Measurements from ENCODE around the gene LZTFL1. TPM values are rescaled to one million over a fixed set of nuclear protein-coding genes. Genes with fewer than 3 reads are reported as not detected.

LZTFL1 gene
- polyA plus RNA-seq, 1 experiment, result 32.4 TPM

- CTCF ChIA-PET, result no interaction called here
- TF ChIP-seq CTCF (IDR thresholded peaks at IDR 0.05; ENCODE audit: low read depth, low read length), result no peak
- DNase-seq (ENCODE audit: low read depth, low spot score), result no peak
Observed at GRCh38 chr3:45798034-45798433, 43.9 kb downstream of the LZTFL1 start.

GRCh38 chr3:45796902-45797637, 44.8 kb downstream of the LZTFL1 start:
- H3K27ac ChIP-seq (ENCODE audit: low read depth, low read length), result no peak overlapping the region
- peaks cover 4% of the 10 kb centered on the region; the same call in 1 of the 2 replicates for H3K9me3 ChIP-seq (ENCODE audit: control insufficient read depth, insufficient read depth, low read length)
- TF ChIP-seq CTCF (IDR thresholded peaks at IDR 0.05; ENCODE audit: low read depth, low read length), result no peak
- H3K4me3 ChIP-seq (ENCODE audit: low read depth, low read length), result no peak overlapping the region
- ChIA-PET POLR2A (interaction anchor here (1.0 kb wide), 1 partner anchor 111 kb away, joined by 3 read pairs; no protein-coding TSS in a partner anchor), CTCF (interaction anchor here (0.5 kb wide), 1 partner anchor 629 kb away, joined by 3 read pairs; no protein-coding TSS in a partner anchor)
- peaks cover 85% of the 10 kb centered on the region for H3K27me3 ChIP-seq (ENCODE audit: control insufficient read depth, insufficient read depth, low read length)
- no peak for DNase-seq (ENCODE audit: low read depth, low spot score)

More at GRCh38 chr3:45798034-45798433, 43.9 kb downstream of the LZTFL1 start:
- Histone ChIP-seq H3K27me3 (ENCODE audit: control insufficient read depth, insufficient read depth, low read length) (peaks cover 80% of the 10 kb centered on the region), H3K9me3 (ENCODE audit: control insufficient read depth, insufficient read depth, low read length) (peaks cover 4% of the 10 kb centered on the region; the same call in 1 of the 2 replicates), H3K27ac (ENCODE audit: low read depth, low read length) (no peak overlapping the region), H3K4me3 (ENCODE audit: low read depth, low read length) (no peak overlapping the region)
- POLR2A ChIA-PET, result no interaction called here

GRCh38 chr3:45795882-45796765, 45.8 kb downstream of the LZTFL1 start, which contains the start of gene SLC6A20:
Gene SLC6A20, minus strand, starts transcription at chr3:45796536. Its CDS starts 117 bp downstream, at chr3:45796419.
- POLR2A ChIA-PET, result no interaction called here

GRCh38 chr3:45795509-45795881, 46.4 kb downstream of the LZTFL1 start:
- TF ChIP-seq CTCF (IDR thresholded peaks at IDR 0.05; ENCODE audit: low read depth, low read length), result no peak
- ChIA-PET POLR2A (no interaction called here), CTCF (no interaction called here)
- Histone ChIP-seq H3K27me3 (ENCODE audit: control insufficient read depth, insufficient read depth, low read length) (peaks cover 88% of the 10 kb centered on the region), H3K4me3 (ENCODE audit: low read depth, low read length) (no peak overlapping the region), H3K9me3 (ENCODE audit: control insufficient read depth, insufficient read depth, low read length) (peaks cover 4% of the 10 kb centered on the region; the same call in 1 of the 2 replicates), H3K27ac (ENCODE audit: low read depth, low read length) (no peak overlapping the region)
- no peak for DNase-seq (ENCODE audit: low read depth, low spot score)

More at GRCh38 chr3:45795882-45796765, 45.8 kb downstream of the LZTFL1 start, which contains the start of gene SLC6A20:
- TF ChIP-seq CTCF (IDR thresholded peaks at IDR 0.05; ENCODE audit: low read depth, low read length), result no peak
- Histone ChIP-seq H3K27me3 (ENCODE audit: control insufficient read depth, insufficient read depth, low read length) (peaks cover 90% of the 10 kb centered on the region), H3K27ac (ENCODE audit: low read depth, low read length) (no peak within 1 kb of the TSS), H3K9me3 (ENCODE audit: control insufficient read depth, insufficient read depth, low read length) (peaks cover 4% of the 10 kb centered on the region; the same call in 1 of the 2 replicates), H3K4me3 (ENCODE audit: low read depth, low read length) (no peak within 1 kb of the TSS)
- DNase-seq (ENCODE audit: low read depth, low spot score), result no peak
- CTCF ChIA-PET, result no interaction called here

All from AG04450 (cell line).